Thymus (tissue), 11 donors: ENCODE results near the gene ZFPM1. TPM values are rescaled to one million over a fixed set of nuclear protein-coding genes. Genes with fewer than 3 reads are reported as not detected.
A peak's percentile ranks its signal among the peaks of the same experiment; 100 is the strongest.

ENCODE experiments used
- DNase-seq, 9 donors: peaks; one replicate each; pipeline ENCODE4 v3.0.0-alpha.2; 2013; ENCODE audit warnings: low spot score in 9 of 9, low read depth in 6 of 9, missing footprints in 1 of 9
- H3K27ac ChIP-seq, 2 donors: one replicate each; pipeline ENCODE4 v1.5.1; 2013; ENCODE audit warnings: control low read depth in 1 of 2, low read depth in 1 of 2, low read length in 1 of 2, mild to moderate bottlenecking in 1 of 2, moderate library complexity in 1 of 2
- H3K27me3 ChIP-seq, 2 donors: one replicate each; pipeline ENCODE4 v1.5.1; 2013; ENCODE audit warnings: low read length in 1 of 2; ENCODE audit not compliant: control insufficient read depth in 2 of 2, insufficient read depth in 1 of 2
- H3K36me3 ChIP-seq, 2 donors: one replicate each; pipeline ENCODE4 v1.5.1; 2013; ENCODE audit warnings: low read length in 1 of 2, mild to moderate bottlenecking in 1 of 2, moderate library complexity in 1 of 2; ENCODE audit not compliant: control insufficient read depth in 2 of 2, insufficient read depth in 2 of 2
- H3K4me1 ChIP-seq, 2 donors: one replicate each; pipeline ENCODE4 v1.5.1; 2013; ENCODE audit warnings: low read length in 2 of 2; ENCODE audit not compliant: control insufficient read depth in 2 of 2, insufficient read depth in 2 of 2
- H3K4me3 ChIP-seq, 2 donors: one replicate each; pipeline ENCODE4 v1.5.1; 2013; ENCODE audit warnings: low read length in 2 of 2, control low read depth in 1 of 2, mild to moderate bottlenecking in 1 of 2
- H3K9me3 ChIP-seq, 2 donors: one replicate each; pipeline ENCODE4 v1.5.1; 2013; ENCODE audit warnings: low read length in 1 of 2, mild to moderate bottlenecking in 1 of 2; ENCODE audit not compliant: control insufficient read depth in 2 of 2, insufficient read depth in 1 of 2
- WGBS: extraction: QIAGEN DNeasy Blood & Tissue Kit; methylation state at CpG from one replicate; pipeline ENCODE4 v1.1.7; 2013; 5-methylcytosine and 5-hydroxymethylcytosine counted together
- polyA plus RNA-seq: library from polyadenylated mRNA; stranded (reverse); fragments of 200-250 nt; gene quantifications from one replicate; pipeline ENCODE4 v1.2.3, GENCODE V29; 2013
- total RNA-seq: library from RNA; stranded (reverse); fragments of 120-200 nt; gene quantifications from one replicate; pipeline ENCODE4 v1.2.4, GENCODE V29; 2013
- donor health status: healthy.

The ZFPM1 gene
- total and polyA plus RNA-seq, 2 donors = 1.6 to 4.2 TPM

- 46% methylated on average over 30 of the region's 30 CpGs for WGBS
- Histone ChIP-seq H3K27ac (no peak overlapping the region), H3K36me3 (no peaks in the 10 kb centered on the region), H3K4me3 (no peak overlapping the region), H3K9me3 (peaks cover 0 to 6% of the 10 kb centered on the region in 2 donors), H3K27me3 (peaks cover 11 to 70% of the 10 kb centered on the region in 2 donors), H3K4me1 (peaks cover 22 to 44% of the 10 kb centered on the region in 2 donors)
- DNase-seq = no peak
Observed at GRCh38 chr16:88451586-88452481, 1.2 kb upstream of the ZFPM1 start.

DNA sequence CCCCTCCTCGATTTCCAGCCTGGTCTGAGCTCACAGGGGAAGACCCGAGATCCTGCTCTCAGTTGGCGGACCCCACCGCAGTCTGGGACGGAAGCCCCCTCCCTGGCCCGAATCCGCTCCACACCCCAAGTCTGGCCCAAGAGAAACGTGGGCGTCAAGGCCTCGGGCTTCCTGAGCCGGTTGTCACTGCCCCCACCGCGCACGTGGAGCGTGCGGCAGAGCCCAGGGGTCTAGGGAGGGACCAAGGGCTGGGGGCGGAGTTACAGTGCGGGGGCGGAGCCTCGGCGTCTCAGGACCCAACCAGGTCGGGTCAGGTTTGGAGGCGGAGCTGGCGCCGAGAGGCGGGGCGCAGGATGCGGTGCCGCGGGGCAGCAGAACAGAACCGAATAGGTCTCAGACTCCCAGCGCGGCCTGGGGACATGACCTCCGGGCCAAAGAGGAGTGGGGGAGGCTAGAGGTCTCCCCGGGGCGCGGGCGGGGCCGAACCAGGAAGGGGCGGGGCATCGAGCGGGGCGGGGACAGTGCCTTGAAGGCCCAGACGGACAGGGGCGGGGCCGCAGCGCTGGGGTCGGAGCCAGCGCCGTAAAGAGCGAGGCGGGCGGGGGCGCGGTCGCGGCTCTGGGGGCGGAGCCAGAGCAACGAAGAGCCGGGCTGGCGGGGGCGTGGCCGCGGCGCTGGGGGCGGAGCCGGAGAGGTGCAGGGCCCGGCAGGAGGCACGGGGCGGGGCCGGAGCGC is 431 bp upstream of the ZFPM1 start:
- Histone ChIP-seq H3K4me1 (peaks cover 25 to 52% of the 10 kb centered on the region in 2 donors), H3K27ac (peak overlapping the region; percentile 38 to 90), H3K9me3 (peaks cover 0 to 6% of the 10 kb centered on the region in 2 donors), H3K27me3 (peaks cover 9 to 67% of the 10 kb centered on the region in 2 donors), H3K4me3 (peak overlapping the region; percentile 54 to 81), H3K36me3 (no peaks in the 10 kb centered on the region)
- peak; percentile 85 to 97 (median 94) for DNase-seq
- 2% methylated on average over 67 of the region's 72 CpGs for WGBS

- peak in 1 of 9 donors; percentile 47 for DNase-seq
- under 1% methylated on average over 89 of the region's 89 CpGs for WGBS
- Histone ChIP-seq H3K4me3 (peak overlapping the region; percentile 64 to 81), H3K36me3 (no peaks in the 10 kb centered on the region), H3K4me1 (peaks cover 30 to 60% of the 10 kb centered on the region in 2 donors), H3K27me3 (peaks cover 7 to 56% of the 10 kb centered on the region in 2 donors), H3K9me3 (peaks cover 0 to 6% of the 10 kb centered on the region in 2 donors), H3K27ac (peak overlapping the region; percentile 63 to 75)
Observed at GRCh38 chr16:88453611-88454522, 787 bp downstream of the ZFPM1 start.

- 2% methylated on average over 27 of the region's 27 CpGs for WGBS
- DNase-seq = peak in 1 of 9 donors; percentile 69
- H3K9me3 ChIP-seq = peaks cover 0 to 6% of the 10 kb centered on the region in 2 donors
- H3K27ac ChIP-seq = peak overlapping the region; percentile 63 to 75
- H3K27me3 ChIP-seq = peaks cover 6 to 50% of the 10 kb centered on the region in 2 donors
- peak overlapping the region; percentile 64 to 81 for H3K4me3 ChIP-seq
- no peaks in the 10 kb centered on the region for H3K36me3 ChIP-seq
- H3K4me1 ChIP-seq = peaks cover 30 to 65% of the 10 kb centered on the region in 2 donors
Observed at GRCh38 chr16:88454523-88454947, 1.5 kb downstream of the ZFPM1 start.

- Histone ChIP-seq H3K27me3 (peaks cover 0 to 41% of the 10 kb centered on the region in 2 donors), H3K9me3 (peaks cover 0 to 6% of the 10 kb centered on the region in 2 donors), H3K4me1 (peaks cover 30 to 65% of the 10 kb centered on the region in 2 donors), H3K27ac (peak overlapping the region; percentile 55 to 85), H3K4me3 (peak overlapping the region; percentile 64 to 81), H3K36me3 (no peaks in the 10 kb centered on the region)
- DNase-seq = peak in 2 of 9 donors; percentile 32 to 66
- under 1% methylated on average over 68 of the region's 68 CpGs for WGBS
Observed at GRCh38 chr16:88455610-88456355, 2.7 kb downstream of the ZFPM1 start.

- Histone ChIP-seq H3K36me3 (no peaks in the 10 kb centered on the region), H3K4me1 (peaks cover 30 to 66% of the 10 kb centered on the region in 2 donors), H3K27me3 (peaks cover 0 to 33% of the 10 kb centered on the region in 2 donors), H3K9me3 (peaks cover 0 to 6% of the 10 kb centered on the region in 2 donors), H3K4me3 (peak overlapping the region; percentile 64 to 81), H3K27ac (peak overlapping the region; percentile 60 to 85)
- WGBS = 38% methylated on average over 14 of the region's 14 CpGs
- DNase-seq = peak in 1 of 9 donors; percentile 48
Observed at GRCh38 chr16:88456356-88457292, 3.5 kb downstream of the ZFPM1 start.

GRCh38 chr16:88458039-88458772 is 5.1 kb downstream of the ZFPM1 start:
- Histone ChIP-seq H3K27me3 (peaks cover 0 to 22% of the 10 kb centered on the region in 2 donors), H3K4me1 (peaks cover 24 to 63% of the 10 kb centered on the region in 2 donors), H3K9me3 (no peaks in the 10 kb centered on the region), H3K4me3 (no peak overlapping the region), H3K27ac (no peak overlapping the region), H3K36me3 (peaks cover 0 to 2% of the 10 kb centered on the region in 2 donors)
- WGBS = 91% methylated on average over 20 of the region's 20 CpGs
- no peak for DNase-seq
